H9 (cell line): ENCODE data around the gene MALT1. TPM values are rescaled to one million over a fixed set of nuclear protein-coding genes. Genes with fewer than 3 reads are reported as not detected.

Source experiments
- DNase-seq: peaks from one replicate; pipeline ENCODE4 v3.0.0-alpha.2; 2017
- H2AFZ ChIP-seq: one replicate; pipeline ENCODE4 v1.6.1; 2013; ENCODE audit warnings: mild to moderate bottlenecking, low read length, control low read depth, moderate library complexity
- H2AK5ac ChIP-seq: 2 replicates; pipeline ENCODE4 v1.6.1; 2013; ENCODE audit warnings: low read length, control low read depth, mixed read lengths; ENCODE audit not compliant: insufficient read length
- H2BK120ac ChIP-seq: one replicate; pipeline ENCODE4 v1.6.1; 2013; ENCODE audit warnings: low read depth, mild to moderate bottlenecking, low read length, control low read depth, inconsistent platforms; ENCODE audit not compliant: poor library complexity, severe bottlenecking
- H2BK12ac ChIP-seq: 2 replicates; pipeline ENCODE4 v1.6.1; 2013; ENCODE audit warnings: low read length, control low read depth, mixed read lengths, low read depth; ENCODE audit not compliant: insufficient read length
- H2BK15ac ChIP-seq: 2 replicates; pipeline ENCODE4 v1.6.1; 2013; ENCODE audit warnings: low read depth, low read length, control low read depth
- H2BK20ac ChIP-seq: one replicate; pipeline ENCODE4 v1.6.1; 2013; ENCODE audit warnings: low read depth, mild to moderate bottlenecking, low read length, control low read depth, inconsistent platforms; ENCODE audit not compliant: poor library complexity, severe bottlenecking
- H2BK5ac ChIP-seq: 2 replicates; pipeline ENCODE4 v1.6.1; 2013; ENCODE audit warnings: low read length, control low read depth, mixed read lengths; ENCODE audit not compliant: insufficient read length
- H3K14ac ChIP-seq: 2 replicates; pipeline ENCODE4 v1.6.1; 2013; ENCODE audit warnings: low read length, control low read depth; ENCODE audit not compliant: insufficient read depth
- H3K18ac ChIP-seq: 2 replicates; pipeline ENCODE4 v1.6.1; 2013; ENCODE audit warnings: low read depth, mild to moderate bottlenecking, mixed read lengths, low read length, control low read depth; ENCODE audit not compliant: insufficient read length
- H3K23ac ChIP-seq: 2 replicates; pipeline ENCODE4 v1.6.1; 2013; ENCODE audit warnings: low read length, control low read depth, mixed read lengths, low read depth; ENCODE audit not compliant: insufficient read length
- H3K23me2 ChIP-seq: 2 replicates; pipeline ENCODE4 v1.6.1; 2013; ENCODE audit warnings: low read depth, mild to moderate bottlenecking, mixed read lengths, low read length, control low read depth; ENCODE audit not compliant: insufficient read length, poor library complexity, severe bottlenecking
- H3K27ac ChIP-seq: 2 replicates; pipeline ENCODE4 v1.5.1; 2013; ENCODE audit warnings: low read length, control low read depth, mixed read lengths, low read depth; ENCODE audit not compliant: insufficient read length
- H3K27me3 ChIP-seq: 2 replicates; pipeline ENCODE4 v1.6.1; 2013; ENCODE audit warnings: low read length, control low read depth, inconsistent platforms; ENCODE audit not compliant: insufficient read depth
- H3K4ac ChIP-seq: 2 replicates; pipeline ENCODE4 v1.6.1; 2013; ENCODE audit warnings: low read depth, mild to moderate bottlenecking, control low read depth, inconsistent platforms, low read length, moderate library complexity
- H3K4me1 ChIP-seq: 2 replicates; pipeline ENCODE4 v1.6.1; 2013; ENCODE audit warnings: low read length, control low read depth, inconsistent platforms; ENCODE audit not compliant: insufficient read depth
- H3K4me2 ChIP-seq: 2 replicates; pipeline ENCODE4 v1.6.1; 2013; ENCODE audit warnings: low read length, control low read depth, mixed read lengths; ENCODE audit not compliant: insufficient read length, insufficient read depth
- H3K56ac ChIP-seq: 2 replicates; pipeline ENCODE4 v1.6.1; 2013; ENCODE audit warnings: low read depth, mild to moderate bottlenecking, mixed read lengths, low read length, control low read depth; ENCODE audit not compliant: insufficient read length
- H3K79me1 ChIP-seq: 2 replicates; pipeline ENCODE4 v1.6.1; 2013; ENCODE audit warnings: low read depth, mild to moderate bottlenecking, moderate library complexity, low read length, control low read depth, inconsistent platforms; ENCODE audit not compliant: insufficient read depth, poor library complexity, severe bottlenecking
- H3K79me2 ChIP-seq: 2 replicates; pipeline ENCODE4 v1.6.1; 2013; ENCODE audit warnings: low read length, control low read depth, inconsistent platforms; ENCODE audit not compliant: insufficient read depth
- H3K9ac ChIP-seq: 2 replicates; pipeline ENCODE4 v1.6.1; 2013; ENCODE audit warnings: low read length, control low read depth, mixed read lengths; ENCODE audit not compliant: insufficient read length; ENCODE audit errors: extremely low read depth
- H3K9me3 ChIP-seq: one replicate; pipeline ENCODE4 v1.6.1; 2013; ENCODE audit warnings: low read depth, low read length, inconsistent platforms; ENCODE audit not compliant: control insufficient read depth
- H3T11ph ChIP-seq: one replicate; pipeline ENCODE4 v1.6.1; 2013; ENCODE audit warnings: mild to moderate bottlenecking, low read length, control low read depth, inconsistent platforms
- H4K20me1 ChIP-seq: one replicate; pipeline ENCODE4 v1.6.1; 2013; ENCODE audit not compliant: control insufficient read depth, insufficient read length, insufficient read depth
- H4K5ac ChIP-seq: 2 replicates; pipeline ENCODE4 v1.6.1; 2013; ENCODE audit warnings: low read depth, mild to moderate bottlenecking, mixed read lengths, low read length, control low read depth; ENCODE audit not compliant: insufficient read length
- H4K8ac ChIP-seq: replicated peaks from 2 replicates; pipeline ENCODE4 v1.6.1; 2013; ENCODE audit warnings: low read length, control low read depth, mixed read lengths, low read depth; ENCODE audit not compliant: insufficient read length
- H4K91ac ChIP-seq: 2 replicates; pipeline ENCODE4 v1.6.1; 2013; ENCODE audit warnings: low read depth, mild to moderate bottlenecking, moderate library complexity, mixed read lengths, low read length, control low read depth; ENCODE audit not compliant: insufficient read length
- H3K27ac Mint-ChIP-seq, 3 experiments: 2 replicates in 2 of 3; 3 replicates in 1 of 3; pipeline ENCODE4 v1.8.0; 2020 to 2021; ENCODE audit warnings: mixed read lengths in 3 of 3, mild to moderate bottlenecking in 1 of 3, moderate library complexity in 1 of 3
- H3K27me3 Mint-ChIP-seq: 2 replicates; pipeline ENCODE4 v1.8.0; 2021; ENCODE audit warnings: low read depth, mild to moderate bottlenecking, moderate library complexity, mixed read lengths
- H3K36me3 Mint-ChIP-seq, 3 experiments: 2 replicates in 2 of 3; 3 replicates in 1 of 3; pipeline ENCODE4 v1.8.0; 2020 to 2021; ENCODE audit warnings: low read depth in 3 of 3, mixed read lengths in 3 of 3; ENCODE audit not compliant: insufficient read depth in 1 of 3
- H3K4me1 Mint-ChIP-seq, 2 experiments: 2 replicates each; pipeline ENCODE4 v1.8.0; 2020; ENCODE audit warnings: mixed read lengths in 2 of 2
- H3K4me3 Mint-ChIP-seq, 2 experiments: 2 replicates in 1 of 2; 3 replicates in 1 of 2; pipeline ENCODE4 v1.8.0; 2020 to 2021; ENCODE audit warnings: mild to moderate bottlenecking in 2 of 2, mixed read lengths in 2 of 2, moderate library complexity in 1 of 2
- H3K9me3 Mint-ChIP-seq, 2 experiments: 2 replicates in 1 of 2; 3 replicates in 1 of 2; pipeline ENCODE4 v1.8.0; 2020; ENCODE audit warnings: mild to moderate bottlenecking in 2 of 2, mixed read lengths in 2 of 2, moderate library complexity in 1 of 2
- CTCF ChIP-seq: fragments of 200-600 bp; sonication (generic); conservative IDR thresholded peaks from 3 replicates; pipeline ENCODE4 v1.8.0; 2021; ENCODE audit warnings: antibody characterized with exemption, mild to moderate bottlenecking
- WGBS: extraction: QIAGEN DNeasy Blood & Tissue Kit; methylation state at CpG from one replicate; pipeline ENCODE4 v1.1.7; 2013; ENCODE audit warnings: missing lambda C conversion rate, low lambda C conversion rate, mixed read lengths; ENCODE audit not compliant: insufficient read length; ENCODE audit errors: extremely low coverage; 5-methylcytosine and 5-hydroxymethylcytosine counted together
- total RNA-seq: library from RNA; stranded (reverse); gene quantifications from 2 replicates; pipeline ENCODE4 v1.2.1, GENCODE V29; 2021

MALT1 gene
- total RNA-seq, 1 experiment from 2014 or later: 18.1 TPM

- no peak overlapping the region for H2BK20ac ChIP-seq
- H4K91ac ChIP-seq: no peak overlapping the region
- no peaks in the 10 kb centered on the region for H4K20me1 ChIP-seq
- H3K4ac ChIP-seq: no peak overlapping the region
- no CpG with 5 or more reads among the region's 5 CpGs for WGBS
- no peaks in the 10 kb centered on the region for H3K9me3 ChIP-seq
- H2BK12ac ChIP-seq: no peak overlapping the region
- H3K23me2 ChIP-seq: no peaks in the 10 kb centered on the region
- no peak overlapping the region for H2BK120ac ChIP-seq
- H3K27ac ChIP-seq: no peak overlapping the region
- H3K79me2 ChIP-seq: peaks cover 2% of the 10 kb centered on the region; the same call in 1 of the 2 replicates
- TF ChIP-seq CTCF: no peak
- peaks cover 0 to 20% (median 3%) of the 10 kb centered on the region in 3 experiments; a peak in 6 of 7 replicates for H3K36me3 Mint-ChIP-seq
- no peak overlapping the region for H4K5ac ChIP-seq
- no peak overlapping the region for H3T11ph ChIP-seq
- H3K4me3 Mint-ChIP-seq: no peak overlapping the region
- H3K23ac ChIP-seq: no peak overlapping the region
- H2BK5ac ChIP-seq: no peak overlapping the region
- H2BK15ac ChIP-seq: no peak overlapping the region
- no peaks in the 10 kb centered on the region for H3K79me1 ChIP-seq
- no peak overlapping the region for H3K9ac ChIP-seq
- H3K27ac Mint-ChIP-seq: peak overlapping the region in 1 of 3 experiments; percentile 72; a peak in 1 of 7 replicates
- no peak overlapping the region for H3K14ac ChIP-seq
- H3K4me1 Mint-ChIP-seq: peaks cover 0 to 6% of the 10 kb centered on the region in 2 experiments; a peak in 1 of 4 replicates
- no peak overlapping the region for H3K18ac ChIP-seq
- no peaks in the 10 kb centered on the region for H3K27me3 ChIP-seq
- H4K8ac ChIP-seq: no peak overlapping the region
- H3K56ac ChIP-seq: no peak overlapping the region
- no peaks in the 10 kb centered on the region for H3K4me1 ChIP-seq
- no peak overlapping the region for H2AFZ ChIP-seq
- no peaks in the 10 kb centered on the region for H3K27me3 Mint-ChIP-seq
- DNase-seq: no peak
- H3K4me2 ChIP-seq: no peak overlapping the region
- no peak overlapping the region for H2AK5ac ChIP-seq
- H3K9me3 Mint-ChIP-seq: no peaks in the 10 kb centered on the region
Measured at GRCh38 chr18:58682429-58683069, 11.3 kb downstream of the MALT1 start.
